SK-MEL-5 (cell line): ENCODE measurements around the gene GBE1. TPM values are rescaled to one million over a fixed set of nuclear protein-coding genes. Genes with fewer than 3 reads are reported as not detected.
A peak's percentile ranks its signal among the peaks of the same experiment; 100 is the strongest.

Experiments
- DNase-seq: peaks from one replicate; pipeline ENCODE4 v3.0.0-alpha.2; 2016; ENCODE audit warnings: low read depth, low spot score
- in situ Hi-C: cut with HindIII; loops from 2 replicates; pipeline ENCODE4 v1.10.0; 2016; ENCODE audit warnings: low sequenced_read_pairs, high pct_unique_total_duplicates, low pct_unique_long_range_greater_than_20kb
- total RNA-seq: library from RNA; depleted of rRNA; stranded (reverse); fragments of >200 nt; shearing (Covaris generic); gene quantifications from 2 replicates; pipeline ENCODE4 v1.2.3, GENCODE V29; 2014

Gene GBE1
- total RNA-seq, 1 experiment from 2014 or later, result 52.6 TPM

GRCh38 chr3:81585056-81585455, 176.4 kb downstream of the GBE1 start:
- no peak for DNase-seq
- in situ Hi-C loops, result no loop called here

GRCh38 chr3:81581966-81582599, 179.4 kb downstream of the GBE1 start:
- in situ Hi-C loops, result no loop called here
- peak; percentile 71 for DNase-seq

- in situ Hi-C loops, result no loop called here
- no peak for DNase-seq
These were observed 181.1 kb downstream of the GBE1 start for GRCh38 chr3:81580355-81580754.

GRCh38 chr3:81579744-81580143, 181.7 kb downstream of the GBE1 start:
- no peak for DNase-seq
- in situ Hi-C loops, result no loop called here

GRCh38 chr3:81572201-81572756, 189.2 kb downstream of the GBE1 start:
- in situ Hi-C loops, result no loop called here
- no peak for DNase-seq

GRCh38 chr3:81568378-81568777, 193.1 kb downstream of the GBE1 start:
- no peak for DNase-seq
- in situ Hi-C loops, result no loop called here

GRCh38 chr3:81565041-81565440, 196.4 kb downstream of the GBE1 start:
- no peak for DNase-seq
- in situ Hi-C loops, result no loop called here

- DNase-seq, result no peak
- in situ Hi-C loops, result no loop called here
These were observed 203.3 kb downstream of the GBE1 start for GRCh38 chr3:81558106-81558505.

GRCh38 chr3:81554801-81555200, 206.6 kb downstream of the GBE1 start:
- in situ Hi-C loops, result no loop called here
- DNase-seq, result no peak

GRCh38 chr3:81554388-81554787, 207.1 kb downstream of the GBE1 start:
- DNase-seq, result no peak
- in situ Hi-C loops, result no loop called here

- DNase-seq, result no peak
- in situ Hi-C loops, result no loop called here
These were observed 211.0 kb downstream of the GBE1 start for GRCh38 chr3:81550415-81550814.

GRCh38 chr3:81549831-81550230, 211.6 kb downstream of the GBE1 start:
- no peak for DNase-seq
- in situ Hi-C loops, result no loop called here

GRCh38 chr3:81549388-81549787, 212.1 kb downstream of the GBE1 start:
- DNase-seq, result no peak
- in situ Hi-C loops, result no loop called here

GRCh38 chr3:81545572-81545971, 215.9 kb downstream of the GBE1 start:
- no peak for DNase-seq
- in situ Hi-C loops, result no loop called here

GRCh38 chr3:81544385-81544784, 217.1 kb downstream of the GBE1 start:
- in situ Hi-C loops, result no loop called here
- no peak for DNase-seq

GRCh38 chr3:81540787-81541186, 220.7 kb downstream of the GBE1 start:
- in situ Hi-C loops, result no loop called here
- no peak for DNase-seq

- in situ Hi-C loops, result no loop called here
These were observed 229.6 kb downstream of the GBE1 start for GRCh38 chr3:81531846-81532245.

GRCh38 chr3:81531263-81531662, 230.2 kb downstream of the GBE1 start:
- in situ Hi-C loops, result no loop called here

More at GRCh38 chr3:81531846-81532245, 229.6 kb downstream of the GBE1 start:
- DNase-seq, result no peak

GRCh38 chr3:81530180-81530939, 231.1 kb downstream of the GBE1 start:
- no peak for DNase-seq
- in situ Hi-C loops, result no loop called here

More at GRCh38 chr3:81531263-81531662, 230.2 kb downstream of the GBE1 start:
- DNase-seq, result no peak
